ENCODE measurements around the gene MADCAM1.
A peak's percentile ranks its signal among the peaks of the same experiment; 100 is the strongest.

Gene MADCAM1

DNA sequence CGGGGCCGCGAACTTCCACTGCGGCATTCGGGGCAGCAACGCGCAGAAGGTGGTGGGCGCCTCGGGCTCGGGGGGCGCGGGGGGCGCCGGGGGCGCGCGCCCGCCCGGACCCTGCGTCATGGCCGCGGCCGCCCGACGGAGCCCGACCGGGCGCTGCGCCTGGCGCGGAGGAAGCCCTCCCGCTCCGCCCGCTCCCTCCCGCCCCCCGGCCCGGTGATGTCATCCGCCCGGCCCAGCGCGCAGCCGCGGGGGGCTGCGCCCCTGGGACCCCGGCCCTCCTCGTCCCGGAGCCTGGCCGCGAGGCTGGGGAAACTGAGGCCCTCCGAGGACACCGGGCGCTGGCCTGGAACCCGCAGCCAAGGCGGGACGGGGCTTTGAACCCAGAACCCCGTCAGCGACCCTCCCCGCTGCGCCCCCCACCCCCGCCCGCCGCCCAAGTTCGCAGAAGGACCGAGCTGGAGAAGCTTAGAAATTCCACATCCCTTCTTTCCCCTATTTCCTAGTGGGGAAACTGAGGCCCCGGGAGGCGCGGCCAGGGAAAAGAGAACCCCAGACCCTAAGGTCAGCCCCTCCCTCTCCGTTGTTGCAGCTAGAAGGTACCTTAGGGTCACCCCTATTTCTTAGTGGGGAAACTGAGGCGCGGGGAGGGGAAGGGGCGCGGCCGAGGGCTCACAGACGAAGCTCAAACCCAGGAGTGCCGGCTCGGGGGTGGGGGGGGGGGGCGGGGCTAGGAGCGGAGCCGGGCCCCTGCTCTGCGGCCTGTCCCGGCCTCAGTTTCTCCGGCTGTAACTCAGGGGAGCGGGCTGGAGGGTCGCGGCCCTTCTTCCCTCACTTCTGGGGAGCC, 35.2 kb upstream of the MADCAM1 start, which contains the start of gene SHC2:
Gene SHC2, minus strand, starts transcription at position 157 of the 844 bp plus-strand sequence. Its CDS starts 37 bp downstream, at position 120.
- TF ChIP-seq, protein P1, sequence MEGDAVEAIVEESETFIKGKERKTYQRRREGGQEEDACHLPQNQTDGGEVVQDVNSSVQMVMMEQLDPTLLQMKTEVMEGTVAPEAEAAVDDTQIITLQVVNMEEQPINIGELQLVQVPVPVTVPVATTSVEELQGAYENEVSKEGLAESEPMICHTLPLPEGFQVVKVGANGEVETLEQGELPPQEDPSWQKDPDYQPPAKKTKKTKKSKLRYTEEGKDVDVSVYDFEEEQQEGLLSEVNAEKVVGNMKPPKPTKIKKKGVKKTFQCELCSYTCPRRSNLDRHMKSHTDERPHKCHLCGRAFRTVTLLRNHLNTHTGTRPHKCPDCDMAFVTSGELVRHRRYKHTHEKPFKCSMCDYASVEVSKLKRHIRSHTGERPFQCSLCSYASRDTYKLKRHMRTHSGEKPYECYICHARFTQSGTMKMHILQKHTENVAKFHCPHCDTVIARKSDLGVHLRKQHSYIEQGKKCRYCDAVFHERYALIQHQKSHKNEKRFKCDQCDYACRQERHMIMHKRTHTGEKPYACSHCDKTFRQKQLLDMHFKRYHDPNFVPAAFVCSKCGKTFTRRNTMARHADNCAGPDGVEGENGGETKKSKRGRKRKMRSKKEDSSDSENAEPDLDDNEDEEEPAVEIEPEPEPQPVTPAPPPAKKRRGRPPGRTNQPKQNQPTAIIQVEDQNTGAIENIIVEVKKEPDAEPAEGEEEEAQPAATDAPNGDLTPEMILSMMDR (IDR thresholded peaks at IDR 0.05; ENCODE audit: insufficient read depth, low read depth, low read length, missing control alignments) = no peak
- DNase-seq (ENCODE audit: low read depth) = no peak
- H3K4me3 ChIP-seq (ENCODE audit: low read length) = peak within 1 kb of the TSS; percentile 44

DNA sequence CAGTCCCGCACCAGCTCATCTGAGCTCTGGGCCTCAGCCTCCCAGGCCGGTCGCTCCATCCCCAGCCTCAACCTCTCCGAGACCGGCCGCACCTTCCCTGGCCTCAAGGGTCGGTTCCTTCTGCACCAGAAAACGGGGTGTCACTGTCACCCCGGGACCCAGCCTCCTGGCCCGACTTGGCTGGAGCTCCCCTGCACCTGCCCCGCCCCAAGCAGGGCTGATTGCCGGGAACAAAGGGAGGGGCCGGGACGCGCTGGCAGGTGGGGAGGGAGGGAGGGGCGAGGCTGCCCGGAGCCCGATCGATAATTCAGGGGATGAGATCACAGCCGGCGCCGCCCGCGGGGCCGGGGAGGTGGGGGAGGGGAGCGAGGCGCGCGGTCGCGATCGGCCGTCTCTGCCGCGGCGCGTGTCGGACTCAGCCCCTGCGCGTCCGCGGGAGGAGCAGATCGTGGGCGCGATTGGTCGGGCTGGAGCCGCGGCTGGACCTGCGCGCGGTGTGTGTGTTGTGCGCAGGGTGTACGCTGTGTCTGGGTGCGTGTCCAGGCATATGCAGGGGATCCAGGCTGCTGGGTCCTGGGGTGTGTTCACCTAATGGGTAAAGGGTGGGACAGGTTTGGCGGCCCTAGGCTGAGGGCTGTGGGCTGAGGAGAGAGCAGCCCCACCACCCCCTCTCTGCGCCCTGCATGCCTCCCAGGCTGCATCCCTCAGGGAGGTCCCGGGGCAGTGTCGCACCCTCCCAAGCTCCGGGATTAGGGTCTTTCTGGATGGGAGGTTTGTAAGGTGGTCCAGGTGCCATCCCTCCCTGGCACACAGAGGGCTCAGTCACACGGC, 34.4 kb upstream of the MADCAM1 start:
- H3K4me3 ChIP-seq (ENCODE audit: low read length) = peak overlapping the region; percentile 27
- TF ChIP-seq, protein P1 (IDR thresholded peaks at IDR 0.05; ENCODE audit: insufficient read depth, low read depth, low read length, missing control alignments) = no peak
- DNase-seq (ENCODE audit: low read depth) = no peak

DNA sequence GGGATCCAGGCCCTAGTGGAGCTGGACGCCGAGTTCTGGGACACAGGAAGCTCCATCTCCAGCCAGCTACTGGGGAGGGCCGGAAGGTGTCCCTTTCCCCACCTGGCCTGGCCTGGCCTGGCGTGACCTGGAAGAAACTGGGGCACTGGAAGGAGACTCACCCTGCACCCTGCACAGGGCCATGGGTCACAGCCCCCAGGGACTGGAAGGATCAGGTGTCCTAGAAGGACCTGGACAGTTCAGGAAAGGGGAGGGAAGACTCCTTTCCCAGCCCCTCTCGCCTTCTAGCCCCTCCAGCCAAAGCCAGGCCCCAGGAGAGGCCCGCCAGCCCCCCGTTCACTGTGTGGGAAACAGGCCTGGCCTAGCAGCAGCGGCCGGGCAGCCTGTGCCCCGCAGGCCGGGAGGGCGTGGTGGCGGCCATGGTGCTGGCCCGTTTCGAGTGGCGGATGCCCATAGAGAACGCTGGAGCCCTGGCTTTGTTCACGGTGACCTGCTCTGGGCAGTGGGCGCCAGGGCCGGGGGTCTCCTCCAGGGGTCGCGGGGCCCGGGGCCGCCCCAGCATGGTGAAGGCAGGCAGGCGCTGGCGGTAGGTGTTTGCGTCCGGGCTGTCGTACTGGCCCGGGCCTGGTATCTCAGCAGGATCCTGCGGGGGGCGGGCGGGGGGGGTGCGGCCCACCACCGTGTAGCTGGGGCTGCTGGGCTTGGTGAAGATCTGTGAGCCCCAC, 32.6 kb upstream of the MADCAM1 start:
- H3K4me3 ChIP-seq (ENCODE audit: low read length) = no peak overlapping the region
- TF ChIP-seq, protein P1 (IDR thresholded peaks at IDR 0.05; ENCODE audit: insufficient read depth, low read depth, low read length, missing control alignments) = no peak
- no peak for DNase-seq (ENCODE audit: low read depth)

DNA sequence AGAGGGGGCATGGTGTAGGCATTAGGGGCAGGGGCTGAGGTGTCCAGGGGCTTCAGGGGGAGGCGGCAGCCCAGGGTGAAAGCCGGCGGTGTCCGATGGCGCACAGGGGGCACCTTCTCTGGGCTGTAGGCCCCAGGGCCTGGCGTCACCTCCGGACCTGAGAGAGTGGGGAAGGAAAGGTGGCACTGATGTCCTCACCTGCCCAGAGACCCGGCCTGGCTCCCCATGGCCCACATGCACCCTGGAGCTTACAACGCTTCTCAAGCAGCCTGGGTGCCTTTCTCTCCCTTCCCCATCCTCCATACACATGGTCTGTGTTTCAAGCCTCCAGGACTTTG, 32.1 kb upstream of the MADCAM1 start:
- TF ChIP-seq, protein P1 (IDR thresholded peaks at IDR 0.05; ENCODE audit: insufficient read depth, low read depth, low read length, missing control alignments) = no peak
- no peak for DNase-seq (ENCODE audit: low read depth)
- no peak overlapping the region for H3K4me3 ChIP-seq (ENCODE audit: low read length)

DNA sequence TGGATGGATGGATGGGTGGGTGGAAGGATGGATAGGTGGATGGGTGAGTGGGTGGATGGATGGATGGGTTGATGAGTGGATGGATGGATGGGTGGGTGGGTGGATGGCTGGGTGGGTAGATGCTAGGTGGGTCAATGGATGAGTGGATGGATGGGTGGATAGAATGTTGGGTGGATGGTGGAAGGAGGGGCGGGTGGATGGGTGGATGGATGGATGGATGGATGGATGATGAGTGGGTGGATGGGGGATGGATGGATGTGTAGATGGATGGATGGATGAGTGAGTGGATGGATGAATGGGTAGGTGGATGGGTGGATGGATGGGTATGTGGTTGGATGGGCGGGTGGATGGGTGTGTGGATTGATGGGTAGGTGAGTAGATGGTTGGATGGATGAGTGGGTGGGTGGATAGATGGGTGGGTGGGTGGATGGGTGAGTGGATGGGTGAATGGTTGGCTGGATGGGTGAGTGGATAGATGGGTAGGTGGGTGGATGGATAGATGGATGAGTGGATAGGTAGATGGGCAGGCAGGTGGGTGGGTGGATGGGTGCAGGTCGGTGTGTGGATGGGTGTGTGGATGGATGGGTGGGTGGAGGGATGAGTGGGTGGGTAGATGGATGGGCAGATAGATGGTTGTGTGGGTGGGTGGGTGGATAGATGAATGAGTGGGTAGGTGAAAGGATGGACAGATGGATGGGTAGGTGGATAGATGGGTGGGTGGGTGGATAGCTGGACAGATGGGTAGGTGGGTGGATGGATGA, 31.1 kb upstream of the MADCAM1 start:
- TF ChIP-seq, protein P1 (IDR thresholded peaks at IDR 0.05; ENCODE audit: insufficient read depth, low read depth, low read length, missing control alignments) = no peak
- H3K4me3 ChIP-seq (ENCODE audit: low read length) = no peak overlapping the region
- no peak for DNase-seq (ENCODE audit: low read depth)

DNA sequence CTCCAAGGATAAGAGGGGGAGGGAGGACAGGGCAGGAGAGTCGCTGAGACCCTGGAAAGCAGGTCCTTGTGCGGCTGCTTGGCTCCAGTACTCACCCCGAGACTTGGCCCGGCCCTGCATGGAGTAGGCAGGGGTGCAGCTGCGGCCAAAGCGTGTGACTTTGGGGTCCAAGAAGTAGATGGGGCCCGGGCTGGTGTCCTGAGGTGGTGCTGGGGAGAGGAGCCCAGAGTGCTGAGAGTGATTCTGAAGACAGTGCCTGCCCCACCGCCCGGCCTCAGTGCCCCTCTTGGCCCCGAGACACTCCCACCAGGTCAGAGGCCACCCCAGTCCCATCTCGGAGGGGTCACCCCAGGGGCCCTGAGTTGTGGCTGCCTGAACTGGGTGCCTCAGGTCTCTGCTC, 28.7 kb upstream of the MADCAM1 start:
- DNase-seq (ENCODE audit: low read depth) = no peak
- TF ChIP-seq, protein P1 (IDR thresholded peaks at IDR 0.05; ENCODE audit: insufficient read depth, low read depth, low read length, missing control alignments) = no peak
- H3K4me3 ChIP-seq (ENCODE audit: low read length) = no peak overlapping the region
